Neural cell (in vitro differentiated cells): ENCODE results near the gene ACSM4. TPM values are rescaled to one million over a fixed set of nuclear protein-coding genes. Genes with fewer than 3 reads are reported as not detected.

ENCODE experiments used
- H2AFZ ChIP-seq: fragments of 200-600, 300-800 bp; sonication (generic), shearing (Covaris generic); 2 replicates; pipeline ENCODE4 v1.6.0; 2014; ENCODE audit warnings: low read depth, mild to moderate bottlenecking, antibody characterized with exemption, low read length, moderate library complexity
- H3F3A ChIP-seq: fragments of 200-600 bp; shearing (Covaris generic); 2 replicates; pipeline ENCODE4 v1.6.1; 2016; ENCODE audit warnings: mild to moderate bottlenecking, moderate library complexity, mixed read lengths, antibody characterized with exemption, low read length; ENCODE audit not compliant: insufficient read depth, poor library complexity, severe bottlenecking
- H3K27ac ChIP-seq: fragments of 200-600, 300-800 bp; sonication (generic), shearing (Covaris generic); 2 replicates; pipeline ENCODE4 v1.5.1; 2014; ENCODE audit warnings: mild to moderate bottlenecking, low read length, moderate library complexity
- H3K27me3 ChIP-seq: fragments of 300-800, 200-600 bp; sonication (generic), shearing (Covaris generic); 2 replicates; pipeline ENCODE4 v1.6.0; 2014; ENCODE audit warnings: mild to moderate bottlenecking, low read depth, low read length, moderate library complexity; ENCODE audit not compliant: insufficient read depth
- H3K36me3 ChIP-seq: fragments of 300-800, 200-600 bp; sonication (generic), shearing (Covaris generic); 2 replicates; pipeline ENCODE4 v1.5.1; 2014; ENCODE audit warnings: mild to moderate bottlenecking, antibody characterized with exemption, low read length, moderate library complexity; ENCODE audit not compliant: insufficient read depth
- H3K4me2 ChIP-seq: fragments of 300-800, 200-600 bp; sonication (generic), shearing (Covaris generic); 2 replicates; pipeline ENCODE4 v1.6.0; 2014; ENCODE audit warnings: mild to moderate bottlenecking, low read length
- H3K4me3 ChIP-seq: fragments of 300-800, 200-600 bp; sonication (generic), shearing (Covaris generic); 2 replicates; pipeline ENCODE4 v1.5.1; 2014; ENCODE audit warnings: mild to moderate bottlenecking, low read length, moderate library complexity
- H3K79me2 ChIP-seq: fragments of 200-600 bp; shearing (Covaris generic); replicated peaks from 2 replicates; pipeline ENCODE4 v1.6.0; 2014; ENCODE audit warnings: mild to moderate bottlenecking, low read length, moderate library complexity; ENCODE audit not compliant: insufficient read depth
- H3K9ac ChIP-seq: fragments of 300-800, 200-600 bp; sonication (generic), shearing (Covaris generic); 2 replicates; pipeline ENCODE4 v1.6.1; 2016; ENCODE audit warnings: mild to moderate bottlenecking, low read length, mixed read lengths
- H3K9me2 ChIP-seq: fragments of 200-600 bp; shearing (Covaris generic); 2 replicates; pipeline ENCODE4 v1.6.1; 2016; ENCODE audit warnings: mild to moderate bottlenecking, low read length, mixed read lengths; ENCODE audit not compliant: insufficient read depth
- H3K9me3 ChIP-seq: fragments of 200-600, 300-800 bp; sonication (generic), shearing (Covaris generic); 2 replicates; pipeline ENCODE4 v1.6.1; 2016; ENCODE audit warnings: mild to moderate bottlenecking, mixed run types, low read length, moderate library complexity, mixed read lengths
- H4K20me1 ChIP-seq: fragments of 200-600 bp; shearing (Covaris generic); 2 replicates; pipeline ENCODE4 v1.6.1; 2016; ENCODE audit warnings: mild to moderate bottlenecking, mixed run types; ENCODE audit not compliant: insufficient read depth
- EP300 ChIP-seq: fragments of 450-650 bp; conservative IDR thresholded peaks from 2 replicates; pipeline ENCODE4 v1.6.1; 2014; ENCODE audit warnings: antibody characterized with exemption, mild to moderate bottlenecking, moderate library complexity; ENCODE audit not compliant: poor library complexity, severe bottlenecking
- EZH2 ChIP-seq: fragments of 200-600, 300-800 bp; shearing (Covaris generic), sonication (generic); IDR thresholded peaks from 2 replicates; pipeline ENCODE4 v1.6.1; 2014; ENCODE audit warnings: antibody characterized with exemption, low read length, borderline replicate concordance, mild to moderate bottlenecking; ENCODE audit not compliant: insufficient read depth, poor library complexity, severe bottlenecking
- MXI1 ChIP-seq: fragments of 450-650 bp; conservative IDR thresholded peaks from 2 replicates; pipeline ENCODE4 v1.6.1; 2014; ENCODE audit warnings: antibody characterized with exemption, mild to moderate bottlenecking; ENCODE audit not compliant: poor library complexity, severe bottlenecking
- POLR2AphosphoS5 ChIP-seq: IDR thresholded peaks from 2 replicates; pipeline ENCODE4 v1.6.1; 2012
- RAD21 ChIP-seq: fragments of 450-650 bp; conservative IDR thresholded peaks from 2 replicates; pipeline ENCODE4 v1.6.1; 2014; ENCODE audit warnings: antibody characterized with exemption, mild to moderate bottlenecking, moderate library complexity
- REST ChIP-seq: IDR thresholded peaks from 2 replicates; pipeline ENCODE4 v1.6.1; 2012; ENCODE audit warnings: borderline replicate concordance
- SMC3 ChIP-seq: fragments of 450-650 bp; conservative IDR thresholded peaks from 2 replicates; pipeline ENCODE4 v1.6.1; 2014; ENCODE audit warnings: antibody characterized with exemption, mild to moderate bottlenecking, moderate library complexity; ENCODE audit not compliant: poor library complexity
- TAF1 ChIP-seq: IDR thresholded peaks from 2 replicates; pipeline ENCODE4 v1.6.1; 2012; ENCODE audit warnings: low read depth
- polyA plus RNA-seq: library from polyadenylated mRNA; depleted of rRNA; stranded (reverse); fragments of >200 nt; gene quantifications from 2 replicates; pipeline ENCODE4 v1.2.3, GENCODE V29; 2014
- TF ChIP-seq, protein P1 (sequence below): fragments of 450-650 bp; IDR thresholded peaks from 2 replicates; pipeline ENCODE4 v1.5.1; 2014; ENCODE audit warnings: antibody characterized with exemption, mild to moderate bottlenecking, moderate library complexity; ENCODE audit not compliant: poor library complexity, severe bottlenecking

Gene ACSM4
- polyA plus RNA-seq, 1 donor from 2014 or later: not detected

DNA sequence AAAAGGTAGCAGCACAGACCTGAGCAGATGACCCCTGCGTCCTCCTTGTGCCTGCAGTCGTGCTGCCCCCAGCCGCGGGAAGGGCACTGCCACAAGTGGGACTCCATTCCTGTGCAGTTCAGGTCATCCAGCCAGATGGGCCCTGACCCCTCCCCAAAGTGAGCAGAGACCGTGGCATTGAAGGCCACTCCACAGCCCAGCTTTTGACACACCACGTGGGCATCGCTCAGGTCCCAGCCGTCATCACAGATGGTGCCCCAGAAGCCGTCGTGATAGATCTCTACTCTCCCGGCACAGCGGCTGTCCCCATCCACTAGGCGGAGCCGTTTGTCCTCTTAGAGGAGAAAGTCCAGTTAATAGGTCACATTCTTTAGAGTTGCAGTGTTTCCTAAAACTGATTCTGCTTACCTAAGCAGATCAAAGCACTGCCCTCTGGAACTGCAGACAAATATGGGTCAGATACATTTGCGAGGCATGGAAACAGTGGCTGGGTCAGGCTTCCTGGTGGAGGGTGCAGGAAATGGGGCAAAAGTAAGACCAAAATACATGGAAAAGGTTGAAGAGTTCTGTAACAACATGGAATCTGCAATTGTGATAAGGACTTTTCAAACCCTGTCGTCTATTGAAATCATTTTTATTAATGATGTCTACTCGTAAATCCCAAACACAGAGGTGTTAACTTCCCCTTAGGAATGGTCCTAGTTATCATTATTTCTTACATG, 70.7 kb downstream of the ACSM4 start:
- no peak for TF ChIP-seq SMC3
- TF ChIP-seq RAD21: no peak
- TF ChIP-seq, protein P1, sequence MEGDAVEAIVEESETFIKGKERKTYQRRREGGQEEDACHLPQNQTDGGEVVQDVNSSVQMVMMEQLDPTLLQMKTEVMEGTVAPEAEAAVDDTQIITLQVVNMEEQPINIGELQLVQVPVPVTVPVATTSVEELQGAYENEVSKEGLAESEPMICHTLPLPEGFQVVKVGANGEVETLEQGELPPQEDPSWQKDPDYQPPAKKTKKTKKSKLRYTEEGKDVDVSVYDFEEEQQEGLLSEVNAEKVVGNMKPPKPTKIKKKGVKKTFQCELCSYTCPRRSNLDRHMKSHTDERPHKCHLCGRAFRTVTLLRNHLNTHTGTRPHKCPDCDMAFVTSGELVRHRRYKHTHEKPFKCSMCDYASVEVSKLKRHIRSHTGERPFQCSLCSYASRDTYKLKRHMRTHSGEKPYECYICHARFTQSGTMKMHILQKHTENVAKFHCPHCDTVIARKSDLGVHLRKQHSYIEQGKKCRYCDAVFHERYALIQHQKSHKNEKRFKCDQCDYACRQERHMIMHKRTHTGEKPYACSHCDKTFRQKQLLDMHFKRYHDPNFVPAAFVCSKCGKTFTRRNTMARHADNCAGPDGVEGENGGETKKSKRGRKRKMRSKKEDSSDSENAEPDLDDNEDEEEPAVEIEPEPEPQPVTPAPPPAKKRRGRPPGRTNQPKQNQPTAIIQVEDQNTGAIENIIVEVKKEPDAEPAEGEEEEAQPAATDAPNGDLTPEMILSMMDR: no peak
- no peak for TF ChIP-seq EP300
- no peak for TF ChIP-seq MXI1
- TF ChIP-seq TAF1: no peak
- no peak for TF ChIP-seq EZH2
- TF ChIP-seq POLR2AphosphoS5: no peak
- TF ChIP-seq REST: no peak
- H3K9me2 ChIP-seq: no peaks in the 10 kb centered on the region
- H3K4me2 ChIP-seq: no peak overlapping the region
- no peaks in the 10 kb centered on the region for H3K27me3 ChIP-seq
- H3K36me3 ChIP-seq: no peaks in the 10 kb centered on the region
- no peak overlapping the region for H2AFZ ChIP-seq
- H3K27ac ChIP-seq: no peak overlapping the region
- H3K9me3 ChIP-seq: no peaks in the 10 kb centered on the region
- H3K9ac ChIP-seq: no peak overlapping the region
- H3K79me2 ChIP-seq: no peaks in the 10 kb centered on the region
- no peaks in the 10 kb centered on the region for H4K20me1 ChIP-seq
- no peak overlapping the region for H3K4me3 ChIP-seq
- H3F3A ChIP-seq: no peaks in the 10 kb centered on the region

DNA sequence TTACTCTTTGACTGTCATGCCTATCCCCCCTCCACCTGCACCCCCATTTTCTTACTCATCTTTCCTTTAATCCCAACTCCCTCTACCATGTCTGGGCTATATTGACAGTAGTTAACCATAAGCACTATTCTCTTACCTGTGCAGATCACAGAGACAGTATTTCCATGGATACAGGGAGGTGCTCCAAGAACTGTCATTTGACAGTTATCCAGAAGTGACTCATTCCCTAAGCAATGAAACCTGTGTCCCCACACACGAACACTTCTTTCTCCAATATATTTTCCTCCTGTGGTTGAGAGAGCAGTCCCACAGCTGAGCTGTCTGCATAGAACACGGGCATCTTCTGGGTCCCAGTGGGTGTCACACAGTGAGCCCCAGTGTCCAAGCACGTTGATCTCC, 71.3 kb downstream of the ACSM4 start:
- no peaks in the 10 kb centered on the region for H3F3A ChIP-seq
- no peak overlapping the region for H3K4me3 ChIP-seq
- no peaks in the 10 kb centered on the region for H3K36me3 ChIP-seq
- no peaks in the 10 kb centered on the region for H3K27me3 ChIP-seq
- H3K27ac ChIP-seq: no peak overlapping the region
- TF ChIP-seq, protein P1: no peak
- TF ChIP-seq TAF1 (no peak), EP300 (no peak), MXI1 (no peak), REST (no peak), POLR2AphosphoS5 (no peak), RAD21 (no peak), SMC3 (no peak), EZH2 (no peak)
- H4K20me1 ChIP-seq: no peaks in the 10 kb centered on the region
- no peaks in the 10 kb centered on the region for H3K79me2 ChIP-seq
- H3K9me2 ChIP-seq: no peaks in the 10 kb centered on the region
- no peak overlapping the region for H3K4me2 ChIP-seq
- H2AFZ ChIP-seq: no peak overlapping the region
- H3K9me3 ChIP-seq: no peaks in the 10 kb centered on the region
- H3K9ac ChIP-seq: no peak overlapping the region
